Smooth muscle cell (in vitro differentiated cells): Measurements from ENCODE around the gene PLA1A. TPM values are rescaled to one million over a fixed set of nuclear protein-coding genes. Genes with fewer than 3 reads are reported as not detected.

Source experiments
- DNase-seq: peaks from one replicate; lab custom pipeline; 2025; ENCODE audit not compliant: unreplicated experiment; lab: John Stamatoyannopoulos, UW
- H2AFZ ChIP-seq: fragments of 200-600 bp; sonication (generic); 2 replicates; pipeline ENCODE4 v1.6.0; 2016; ENCODE audit warnings: antibody characterized with exemption, low read depth, mild to moderate bottlenecking
- H3F3A ChIP-seq: fragments of 200-600 bp; sonication (generic); 2 replicates; pipeline ENCODE4 v1.6.0; 2017; ENCODE audit warnings: antibody characterized with exemption, low read depth
- H3K27ac ChIP-seq: fragments of 200-600 bp; sonication (generic); 2 replicates; pipeline ENCODE4 v1.5.1; 2016; ENCODE audit warnings: low read depth, mild to moderate bottlenecking
- H3K27me3 ChIP-seq: fragments of 200-600 bp; sonication (generic); 2 replicates; pipeline ENCODE4 v1.6.1; 2016; ENCODE audit warnings: low read depth, mild to moderate bottlenecking
- H3K36me3 ChIP-seq: fragments of 200-600 bp; sonication (generic); 2 replicates; pipeline ENCODE4 v1.5.1; 2016; ENCODE audit warnings: low read depth
- H3K4me1 ChIP-seq: fragments of 200-600 bp; sonication (generic); 2 replicates; pipeline ENCODE4 v1.5.1; 2016; ENCODE audit warnings: low read depth
- H3K4me2 ChIP-seq: fragments of 200-600 bp; sonication (generic); 2 replicates; pipeline ENCODE4 v1.6.0; 2016; ENCODE audit warnings: mild to moderate bottlenecking
- H3K4me3 ChIP-seq: fragments of 200-600 bp; sonication (generic); 2 replicates; pipeline ENCODE4 v1.5.1; 2016; ENCODE audit warnings: mild to moderate bottlenecking
- H3K79me2 ChIP-seq: fragments of 200-600 bp; sonication (generic); 2 replicates; pipeline ENCODE4 v1.6.0; 2016; ENCODE audit warnings: low read depth, mild to moderate bottlenecking
- H3K9ac ChIP-seq: fragments of 200-600 bp; sonication (generic); 2 replicates; pipeline ENCODE4 v1.6.0; 2016; ENCODE audit warnings: low read depth
- H3K9me3 ChIP-seq: fragments of 200-600 bp; sonication (generic); replicated peaks from 2 replicates; pipeline ENCODE4 v1.5.1; 2016; ENCODE audit warnings: low read depth
- H4K20me1 ChIP-seq: fragments of 200-600 bp; sonication (generic); 2 replicates; pipeline ENCODE4 v1.6.0; 2016; ENCODE audit warnings: low read depth
- WGBS: methylation state at CpG from one replicate; pipeline ENCODE4 v1.1.7; 2016; ENCODE audit warnings: low lambda C conversion rate; 5-methylcytosine and 5-hydroxymethylcytosine counted together
- polyA plus RNA-seq: library from polyadenylated mRNA; unstranded; fragments of >200 nt; fragmentation: Nextera tagmentation; extraction: Ambion mirVana; gene quantifications from 2 replicates; pipeline ENCODE4 v1.2.1, GENCODE V29; 2016
- total RNA-seq: library from RNA; depleted of rRNA; stranded (reverse); fragments of >200 nt; gene quantifications from 2 replicates; pipeline ENCODE4 v1.2.3, GENCODE V29; 2014
- TF ChIP-seq, protein P1 (sequence below): fragments of 200-600 bp; sonication (generic); IDR thresholded peaks from 2 replicates; pipeline ENCODE4 v1.5.1; 2017; ENCODE audit warnings: borderline replicate concordance, mild to moderate bottlenecking, antibody characterized with exemption; ENCODE audit not compliant: insufficient read depth, poor library complexity, severe bottlenecking

Gene PLA1A
- total and polyA plus RNA-seq, 2 experiments from 2014 or later = not detected

DNA sequence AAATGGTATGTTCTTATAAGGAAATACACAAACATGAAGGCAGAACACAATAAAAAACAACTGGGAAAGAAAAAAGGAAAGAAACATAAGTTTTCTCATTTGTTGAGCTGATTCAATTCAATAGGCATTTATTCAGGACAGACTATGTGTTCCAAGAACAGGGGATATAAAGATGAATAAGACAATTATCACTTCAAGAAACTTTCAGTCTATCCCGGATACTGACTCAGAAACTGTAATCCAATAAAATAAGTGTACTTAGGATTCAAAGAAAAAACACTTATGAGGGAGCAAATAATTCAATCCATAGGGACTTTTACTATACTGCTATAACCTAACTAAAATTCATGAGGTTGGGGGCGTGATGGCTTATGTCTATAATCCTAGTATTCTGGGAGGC is 66.2 kb downstream of the PLA1A start:
- Histone ChIP-seq H3K36me3 (peaks cover under 1% of the 10 kb centered on the region), H3K27me3 (no peaks in the 10 kb centered on the region), H3K4me2 (no peak overlapping the region), H3K4me1 (no peaks in the 10 kb centered on the region), H3F3A (no peaks in the 10 kb centered on the region), H2AFZ (no peak overlapping the region), H3K27ac (peak overlapping the region; percentile 81), H3K9me3 (no peaks in the 10 kb centered on the region), H3K4me3 (no peak overlapping the region), H3K79me2 (no peaks in the 10 kb centered on the region), H4K20me1 (no peaks in the 10 kb centered on the region), H3K9ac (peak overlapping the region; percentile 6)
- DNase-seq = no peak
- 67% methylated on average over 2 of the region's 2 CpGs for WGBS
- TF ChIP-seq, protein P1, sequence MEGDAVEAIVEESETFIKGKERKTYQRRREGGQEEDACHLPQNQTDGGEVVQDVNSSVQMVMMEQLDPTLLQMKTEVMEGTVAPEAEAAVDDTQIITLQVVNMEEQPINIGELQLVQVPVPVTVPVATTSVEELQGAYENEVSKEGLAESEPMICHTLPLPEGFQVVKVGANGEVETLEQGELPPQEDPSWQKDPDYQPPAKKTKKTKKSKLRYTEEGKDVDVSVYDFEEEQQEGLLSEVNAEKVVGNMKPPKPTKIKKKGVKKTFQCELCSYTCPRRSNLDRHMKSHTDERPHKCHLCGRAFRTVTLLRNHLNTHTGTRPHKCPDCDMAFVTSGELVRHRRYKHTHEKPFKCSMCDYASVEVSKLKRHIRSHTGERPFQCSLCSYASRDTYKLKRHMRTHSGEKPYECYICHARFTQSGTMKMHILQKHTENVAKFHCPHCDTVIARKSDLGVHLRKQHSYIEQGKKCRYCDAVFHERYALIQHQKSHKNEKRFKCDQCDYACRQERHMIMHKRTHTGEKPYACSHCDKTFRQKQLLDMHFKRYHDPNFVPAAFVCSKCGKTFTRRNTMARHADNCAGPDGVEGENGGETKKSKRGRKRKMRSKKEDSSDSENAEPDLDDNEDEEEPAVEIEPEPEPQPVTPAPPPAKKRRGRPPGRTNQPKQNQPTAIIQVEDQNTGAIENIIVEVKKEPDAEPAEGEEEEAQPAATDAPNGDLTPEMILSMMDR = no peak

- Histone ChIP-seq H3K9ac (peak overlapping the region; percentile 6), H3K27me3 (no peaks in the 10 kb centered on the region), H3K27ac (peak overlapping the region; percentile 81), H3K4me3 (no peak overlapping the region), H2AFZ (no peak overlapping the region), H3K79me2 (no peaks in the 10 kb centered on the region), H3K4me2 (peak overlapping the region; percentile 23), H3F3A (no peaks in the 10 kb centered on the region), H3K36me3 (peaks cover 5% of the 10 kb centered on the region), H3K4me1 (no peaks in the 10 kb centered on the region), H3K9me3 (no peaks in the 10 kb centered on the region), H4K20me1 (no peaks in the 10 kb centered on the region)
- TF ChIP-seq, protein P1 = no peak
- no peak for DNase-seq
- WGBS = 62% methylated on average over 4 of the region's 4 CpGs
These were observed 66.7 kb downstream of the PLA1A start for GRCh38 chr3:119664370-119664769.

DNA sequence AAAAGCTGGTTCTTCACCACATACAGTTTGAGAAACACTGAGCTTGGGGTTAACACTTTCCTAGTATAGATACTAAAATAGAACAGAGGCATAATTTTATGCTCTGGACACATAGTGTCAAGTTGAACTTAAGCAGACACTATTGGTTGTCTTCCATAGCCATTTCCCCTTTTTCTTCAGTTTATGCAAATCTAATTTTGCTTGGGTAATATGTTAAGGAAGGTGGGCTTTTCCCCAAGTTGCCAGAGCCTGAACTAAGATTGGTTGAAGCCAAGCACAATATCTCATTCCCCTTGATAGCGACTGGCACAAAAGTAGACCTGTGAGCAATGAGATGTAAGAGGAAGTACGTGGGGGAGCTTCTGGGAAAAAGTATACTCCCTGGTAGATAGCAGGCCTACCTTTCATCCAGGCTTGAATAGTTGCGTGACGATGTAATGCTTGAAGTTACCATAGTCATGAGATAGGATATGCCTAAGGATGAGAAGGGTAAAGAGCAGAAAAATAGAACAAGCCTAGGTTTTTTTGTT is 67.2 kb downstream of the PLA1A start:
- no peak for DNase-seq

More for the DNA sequence above, 67.2 kb downstream of the PLA1A start:
- Histone ChIP-seq H2AFZ (no peak overlapping the region), H3K27ac (peak overlapping the region; percentile 81), H4K20me1 (no peaks in the 10 kb centered on the region), H3K4me1 (no peaks in the 10 kb centered on the region), H3K9ac (peak overlapping the region; percentile 6), H3K9me3 (no peaks in the 10 kb centered on the region), H3K4me2 (peak overlapping the region; percentile 23), H3K79me2 (no peaks in the 10 kb centered on the region), H3K36me3 (peaks cover 5% of the 10 kb centered on the region), H3K27me3 (no peaks in the 10 kb centered on the region), H3K4me3 (no peak overlapping the region), H3F3A (no peaks in the 10 kb centered on the region)
- TF ChIP-seq, protein P1 = no peak
- WGBS = 83% methylated on average over 4 of the region's 4 CpGs
